ENCODE results near the gene ADAM12.

DNA sequence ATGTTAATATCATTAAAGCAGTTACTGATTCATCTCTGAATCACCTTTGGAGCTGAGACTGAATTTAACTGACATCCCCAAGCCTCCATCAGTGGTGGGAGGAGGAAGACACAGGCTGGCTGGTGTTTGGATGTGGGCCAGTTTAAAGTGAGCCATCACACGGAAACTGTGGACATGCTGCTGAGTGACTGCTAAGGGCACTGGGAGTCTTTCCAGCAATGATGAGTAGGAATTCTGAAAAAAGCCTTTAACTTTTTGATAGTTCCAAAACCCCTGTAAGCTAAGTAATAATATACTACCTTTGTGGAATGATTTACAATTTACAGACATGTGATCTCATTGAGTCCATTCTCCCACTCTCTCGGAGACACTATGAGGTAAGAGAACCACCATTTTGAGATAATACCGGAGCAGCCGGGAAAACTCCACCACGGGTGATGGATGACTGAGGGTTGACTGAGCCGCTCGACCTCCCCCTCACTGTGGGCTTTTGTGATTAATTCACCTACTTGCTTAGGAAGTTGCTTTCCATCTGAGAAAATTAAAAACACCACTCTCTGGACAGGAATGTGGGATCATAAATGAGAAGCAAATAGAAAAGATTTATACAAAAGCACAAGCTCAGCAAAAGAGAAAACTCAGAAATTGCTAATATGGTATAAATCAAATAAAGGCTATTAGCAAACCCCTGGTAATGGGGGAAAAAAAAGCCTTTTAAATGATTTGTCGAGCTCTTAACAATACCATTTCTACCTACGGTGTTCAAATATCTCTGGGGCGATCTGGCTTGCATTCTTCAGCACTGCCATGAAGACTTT lies 297.2 kb downstream of the ADAM12 start:
- TF ChIP-seq POLR2A (IDR thresholded peaks at IDR 0.05) (no peak), CTCF (IDR thresholded peaks at IDR 0.05) (no peak)
